HL-60 (cell line): ENCODE data around the gene PARD3.

Experiments used
- GABPA ChIP-seq: IDR thresholded peaks from 2 replicates; pipeline ENCODE4 v1.6.1; 2012; ENCODE audit warnings: low read depth
- POLR2AphosphoS5 ChIP-seq: IDR thresholded peaks from 2 replicates; pipeline ENCODE4 v1.6.1; 2012; ENCODE audit warnings: low read depth
- SPI1 ChIP-seq: IDR thresholded peaks from 2 replicates; pipeline ENCODE4 v1.6.1; 2012; ENCODE audit warnings: low read depth, mild to moderate bottlenecking, borderline replicate concordance
- TF ChIP-seq, protein P1 (sequence below): IDR thresholded peaks from one replicate; pipeline ENCODE4 v1.5.1; 2011; ENCODE audit warnings: low read length, control low read depth, inconsistent platforms; ENCODE audit not compliant: insufficient read depth
- TF ChIP-seq, protein P2 (sequence below): IDR thresholded peaks from 2 replicates; pipeline ENCODE4 v1.6.1; 2012; ENCODE audit warnings: low read depth; ENCODE audit not compliant: insufficient replicate concordance

DNA sequence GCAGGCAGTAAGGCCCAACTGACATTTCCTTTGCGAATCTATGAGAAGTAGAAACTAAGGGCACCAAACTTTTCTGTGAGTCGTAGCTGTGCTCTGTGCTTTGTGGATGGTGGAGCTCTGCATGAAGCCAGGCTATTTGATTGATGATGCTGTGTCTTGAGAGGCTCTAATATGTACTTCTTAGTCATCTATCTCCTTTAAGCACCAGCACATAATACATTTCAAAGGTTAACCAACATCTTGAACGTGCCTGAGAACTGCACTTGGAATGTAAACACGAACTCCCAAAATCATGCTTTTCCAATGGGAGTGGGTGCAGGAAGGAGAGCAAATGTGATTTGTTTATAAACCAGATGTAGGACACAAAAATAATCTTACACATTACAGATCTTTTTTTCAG lies 411.6 kb downstream of the PARD3 start:
- TF ChIP-seq, protein P1, sequence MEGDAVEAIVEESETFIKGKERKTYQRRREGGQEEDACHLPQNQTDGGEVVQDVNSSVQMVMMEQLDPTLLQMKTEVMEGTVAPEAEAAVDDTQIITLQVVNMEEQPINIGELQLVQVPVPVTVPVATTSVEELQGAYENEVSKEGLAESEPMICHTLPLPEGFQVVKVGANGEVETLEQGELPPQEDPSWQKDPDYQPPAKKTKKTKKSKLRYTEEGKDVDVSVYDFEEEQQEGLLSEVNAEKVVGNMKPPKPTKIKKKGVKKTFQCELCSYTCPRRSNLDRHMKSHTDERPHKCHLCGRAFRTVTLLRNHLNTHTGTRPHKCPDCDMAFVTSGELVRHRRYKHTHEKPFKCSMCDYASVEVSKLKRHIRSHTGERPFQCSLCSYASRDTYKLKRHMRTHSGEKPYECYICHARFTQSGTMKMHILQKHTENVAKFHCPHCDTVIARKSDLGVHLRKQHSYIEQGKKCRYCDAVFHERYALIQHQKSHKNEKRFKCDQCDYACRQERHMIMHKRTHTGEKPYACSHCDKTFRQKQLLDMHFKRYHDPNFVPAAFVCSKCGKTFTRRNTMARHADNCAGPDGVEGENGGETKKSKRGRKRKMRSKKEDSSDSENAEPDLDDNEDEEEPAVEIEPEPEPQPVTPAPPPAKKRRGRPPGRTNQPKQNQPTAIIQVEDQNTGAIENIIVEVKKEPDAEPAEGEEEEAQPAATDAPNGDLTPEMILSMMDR, result no peak
- TF ChIP-seq GABPA (no peak), POLR2AphosphoS5 (no peak), SPI1 (no peak)
- TF ChIP-seq, protein P2, sequence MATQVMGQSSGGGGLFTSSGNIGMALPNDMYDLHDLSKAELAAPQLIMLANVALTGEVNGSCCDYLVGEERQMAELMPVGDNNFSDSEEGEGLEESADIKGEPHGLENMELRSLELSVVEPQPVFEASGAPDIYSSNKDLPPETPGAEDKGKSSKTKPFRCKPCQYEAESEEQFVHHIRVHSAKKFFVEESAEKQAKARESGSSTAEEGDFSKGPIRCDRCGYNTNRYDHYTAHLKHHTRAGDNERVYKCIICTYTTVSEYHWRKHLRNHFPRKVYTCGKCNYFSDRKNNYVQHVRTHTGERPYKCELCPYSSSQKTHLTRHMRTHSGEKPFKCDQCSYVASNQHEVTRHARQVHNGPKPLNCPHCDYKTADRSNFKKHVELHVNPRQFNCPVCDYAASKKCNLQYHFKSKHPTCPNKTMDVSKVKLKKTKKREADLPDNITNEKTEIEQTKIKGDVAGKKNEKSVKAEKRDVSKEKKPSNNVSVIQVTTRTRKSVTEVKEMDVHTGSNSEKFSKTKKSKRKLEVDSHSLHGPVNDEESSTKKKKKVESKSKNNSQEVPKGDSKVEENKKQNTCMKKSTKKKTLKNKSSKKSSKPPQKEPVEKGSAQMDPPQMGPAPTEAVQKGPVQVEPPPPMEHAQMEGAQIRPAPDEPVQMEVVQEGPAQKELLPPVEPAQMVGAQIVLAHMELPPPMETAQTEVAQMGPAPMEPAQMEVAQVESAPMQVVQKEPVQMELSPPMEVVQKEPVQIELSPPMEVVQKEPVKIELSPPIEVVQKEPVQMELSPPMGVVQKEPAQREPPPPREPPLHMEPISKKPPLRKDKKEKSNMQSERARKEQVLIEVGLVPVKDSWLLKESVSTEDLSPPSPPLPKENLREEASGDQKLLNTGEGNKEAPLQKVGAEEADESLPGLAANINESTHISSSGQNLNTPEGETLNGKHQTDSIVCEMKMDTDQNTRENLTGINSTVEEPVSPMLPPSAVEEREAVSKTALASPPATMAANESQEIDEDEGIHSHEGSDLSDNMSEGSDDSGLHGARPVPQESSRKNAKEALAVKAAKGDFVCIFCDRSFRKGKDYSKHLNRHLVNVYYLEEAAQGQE, result no peak
